LNCAP (cell line): ENCODE measurements around the gene SLC38A10.

Source experiments
- CTCF ChIP-seq: fragments of 450-650 bp; IDR thresholded peaks from 2 replicates; pipeline ENCODE4 v1.5.1; 2017; ENCODE audit warnings: mild to moderate bottlenecking

The SLC38A10 gene

GRCh38 chr17:81230043-81230820, 64.9 kb downstream of the SLC38A10 start:
- peak; percentile 47 for TF ChIP-seq CTCF

- no peak for TF ChIP-seq CTCF
These were observed 65.5 kb downstream of the SLC38A10 start for GRCh38 chr17:81229666-81229920.

- TF ChIP-seq CTCF: no peak
These were observed 66.1 kb downstream of the SLC38A10 start for GRCh38 chr17:81228834-81229665.

- no peak for TF ChIP-seq CTCF
These were observed 66.7 kb downstream of the SLC38A10 start for GRCh38 chr17:81228420-81228819.

- TF ChIP-seq CTCF: no peak
These were observed 71.4 kb downstream of the SLC38A10 start for GRCh38 chr17:81223762-81224130.

GRCh38 chr17:81222906-81223761, 72.0 kb downstream of the SLC38A10 start, which contains the start of gene CEP131:
TSS of gene CEP131 (minus strand) at chr17:81222965. CDS start at chr17:81220056, 2,909 bp downstream.
- no peak for TF ChIP-seq CTCF

- TF ChIP-seq CTCF: no peak
These were observed 72.5 kb downstream of the SLC38A10 start for GRCh38 chr17:81222620-81222905.
